ENCODE results near the gene AMACR. TPM values are rescaled to one million over a fixed set of nuclear protein-coding genes. Genes with fewer than 3 reads are reported as not detected.

Gene AMACR
- total RNA-seq, 1 experiment from 2014 or later: 9.1 TPM

DNA sequence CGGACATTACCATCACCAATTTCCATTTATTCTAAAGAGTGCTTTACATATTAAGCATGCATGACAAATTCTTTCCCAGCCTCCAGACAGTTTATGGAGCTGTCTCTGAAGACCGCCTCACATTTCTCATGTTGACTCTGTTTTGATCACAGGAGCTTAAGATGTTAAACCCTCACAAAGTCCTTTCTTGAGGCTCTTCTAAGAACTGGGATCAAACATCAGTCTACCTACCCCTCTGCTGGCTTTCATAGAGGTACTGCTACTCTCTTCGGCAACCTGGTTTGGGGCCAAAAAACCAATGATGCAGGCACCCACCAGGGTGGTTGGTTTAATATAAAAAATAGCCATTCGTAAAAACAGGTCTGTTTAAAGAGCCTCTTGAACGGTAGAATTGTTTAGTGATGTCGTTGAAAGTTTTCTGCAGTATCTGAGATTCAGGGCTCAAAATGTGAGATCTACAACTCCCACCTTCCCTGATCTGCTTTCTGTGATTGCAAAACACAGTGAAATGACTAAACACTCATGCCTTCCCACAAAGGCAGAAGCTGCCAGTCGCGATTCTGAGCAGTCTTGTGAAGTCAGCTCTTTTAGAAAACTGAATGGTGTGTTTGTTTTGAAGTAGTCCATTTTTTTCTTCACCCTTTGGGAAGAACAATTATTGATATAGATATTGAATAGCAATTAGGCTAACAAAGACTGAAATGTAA, 68.1 kb downstream of the AMACR start:
- intact Hi-C loops (cut with micrococcal nuclease; ENCODE audit: unreplicated experiment): loop anchor here (10.0 kb wide), 2 partner anchors 175 to 355 kb away; no protein-coding TSS in a partner anchor
- Mint-ChIP-seq H3K27me3 (ENCODE audit: unreplicated experiment) (peaks cover 61% of the 10 kb centered on the region), H3K4me1 (ENCODE audit: low read depth, unreplicated experiment) (peaks cover under 1% of the 10 kb centered on the region), H3K27ac (ENCODE audit: unreplicated experiment) (no peak overlapping the region), H3K9me3 (ENCODE audit: low read depth, unreplicated experiment) (no peaks in the 10 kb centered on the region), H3K4me3 (ENCODE audit: low read depth, unreplicated experiment) (no peak overlapping the region), H3K36me3 (ENCODE audit: insufficient read depth, unreplicated experiment) (no peaks in the 10 kb centered on the region)
- no peak for DNase-seq
- no peak for TF ChIP-seq CTCF (IDR thresholded peaks at IDR 0.05; ENCODE audit: unreplicated experiment)
- BruUV-seq (replicated peaks): no TSS peak
- CTCF ChIA-PET: no interaction called here

- CTCF ChIA-PET: no interaction called here
- intact Hi-C loops (cut with micrococcal nuclease; ENCODE audit: unreplicated experiment): loop anchor here (10.0 kb wide), 2 partner anchors 174 to 354 kb away; no protein-coding TSS in a partner anchor
- no peak overlapping the region for H3K27ac Mint-ChIP-seq (ENCODE audit: unreplicated experiment)
- no peaks in the 10 kb centered on the region for H3K36me3 Mint-ChIP-seq (ENCODE audit: insufficient read depth, unreplicated experiment)
- H3K4me1 Mint-ChIP-seq (ENCODE audit: low read depth, unreplicated experiment): peaks cover 9% of the 10 kb centered on the region
- DNase-seq: no peak
- H3K4me3 Mint-ChIP-seq (ENCODE audit: low read depth, unreplicated experiment): no peak overlapping the region
- no TSS peak for BruUV-seq (replicated peaks)
- no peaks in the 10 kb centered on the region for H3K9me3 Mint-ChIP-seq (ENCODE audit: low read depth, unreplicated experiment)
- no peak for TF ChIP-seq CTCF (IDR thresholded peaks at IDR 0.05; ENCODE audit: unreplicated experiment)
- peaks cover 56% of the 10 kb centered on the region for H3K27me3 Mint-ChIP-seq (ENCODE audit: unreplicated experiment)
Observed at GRCh38 chr5:33938881-33939280, 69.0 kb downstream of the AMACR start.

DNA sequence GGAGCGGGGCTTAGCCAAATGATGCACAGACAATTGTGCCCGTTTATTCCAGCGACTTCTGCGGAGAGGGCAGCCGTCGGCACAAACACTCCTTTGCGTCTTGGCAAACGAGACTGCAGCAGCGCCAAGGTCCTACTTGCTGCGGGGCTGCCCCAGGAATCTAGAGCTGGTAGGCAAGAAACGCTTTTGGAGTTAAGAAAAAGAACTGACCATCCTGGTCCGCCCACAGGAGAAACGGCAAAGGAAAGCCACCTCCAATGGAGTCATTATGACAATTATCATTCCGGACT, 69.4 kb downstream of the AMACR start:
- Mint-ChIP-seq H3K36me3 (ENCODE audit: insufficient read depth, unreplicated experiment) (no peaks in the 10 kb centered on the region), H3K9me3 (ENCODE audit: low read depth, unreplicated experiment) (no peaks in the 10 kb centered on the region), H3K27ac (ENCODE audit: unreplicated experiment) (no peak overlapping the region), H3K27me3 (ENCODE audit: unreplicated experiment) (peaks cover 51% of the 10 kb centered on the region), H3K4me3 (ENCODE audit: low read depth, unreplicated experiment) (no peak overlapping the region), H3K4me1 (ENCODE audit: low read depth, unreplicated experiment) (peaks cover 9% of the 10 kb centered on the region)
- no TSS peak for BruUV-seq (replicated peaks)
- CTCF ChIA-PET: no interaction called here
- intact Hi-C loops (cut with micrococcal nuclease; ENCODE audit: unreplicated experiment): loop anchor here (10.0 kb wide), 2 partner anchors 174 to 354 kb away; no protein-coding TSS in a partner anchor
- DNase-seq: no peak
- TF ChIP-seq CTCF (IDR thresholded peaks at IDR 0.05; ENCODE audit: unreplicated experiment): no peak

DNA sequence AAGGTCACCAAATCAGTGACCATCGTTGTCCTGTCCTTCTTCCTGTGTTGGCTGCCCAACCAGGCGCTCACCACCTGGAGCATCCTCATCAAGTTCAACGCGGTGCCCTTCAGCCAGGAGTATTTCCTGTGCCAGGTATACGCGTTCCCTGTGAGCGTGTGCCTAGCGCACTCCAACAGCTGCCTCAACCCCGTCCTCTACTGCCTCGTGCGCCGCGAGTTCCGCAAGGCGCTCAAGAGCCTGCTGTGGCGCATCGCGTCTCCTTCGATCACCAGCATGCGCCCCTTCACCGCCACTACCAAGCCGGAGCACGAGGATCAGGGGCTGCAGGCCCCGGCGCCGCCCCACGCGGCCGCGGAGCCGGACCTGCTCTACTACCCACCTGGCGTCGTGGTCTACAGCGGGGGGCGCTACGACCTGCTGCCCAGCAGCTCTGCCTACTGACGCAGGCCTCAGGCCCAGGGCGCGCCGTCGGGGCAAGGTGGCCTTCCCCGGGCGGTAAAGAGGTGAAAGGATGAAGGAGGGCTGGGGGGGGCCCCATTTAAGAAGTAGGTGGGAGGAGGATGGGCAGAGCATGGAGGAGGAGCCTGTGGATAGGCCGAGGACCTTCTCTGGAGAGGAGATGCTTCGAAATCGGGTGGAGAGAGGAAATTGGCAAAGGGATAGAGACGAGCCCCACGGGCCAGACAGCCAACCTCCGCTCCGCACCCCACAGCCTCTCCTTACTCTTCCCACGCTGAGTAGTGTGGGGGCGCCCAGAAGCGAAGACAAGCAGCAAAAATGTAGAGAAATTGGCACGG, 69.9 kb downstream of the AMACR start:
- Mint-ChIP-seq H3K36me3 (ENCODE audit: insufficient read depth, unreplicated experiment) (no peaks in the 10 kb centered on the region), H3K27ac (ENCODE audit: unreplicated experiment) (no peak overlapping the region), H3K9me3 (ENCODE audit: low read depth, unreplicated experiment) (no peaks in the 10 kb centered on the region), H3K4me3 (ENCODE audit: low read depth, unreplicated experiment) (no peak overlapping the region), H3K4me1 (ENCODE audit: low read depth, unreplicated experiment) (peaks cover 9% of the 10 kb centered on the region), H3K27me3 (ENCODE audit: unreplicated experiment) (peaks cover 46% of the 10 kb centered on the region)
- intact Hi-C loops (cut with micrococcal nuclease; ENCODE audit: unreplicated experiment): loop anchor here (10.0 kb wide), 2 partner anchors 173 to 353 kb away; no protein-coding TSS in a partner anchor
- TF ChIP-seq CTCF (IDR thresholded peaks at IDR 0.05; ENCODE audit: unreplicated experiment): no peak
- no TSS peak for BruUV-seq (replicated peaks)
- CTCF ChIA-PET: no interaction called here
- DNase-seq: no peak

Measured in Calu3 (cell line).